Choroid plexus epithelial cell (primary cell): ENCODE data around the gene CLSTN2.

Experiments
- DNase-seq: peaks from one replicate; pipeline ENCODE4 v3.0.0-alpha.2; 2010; ENCODE audit warnings: low read depth
- H3K4me3 ChIP-seq: 2 replicates; pipeline ENCODE4 v1.5.1; 2011; ENCODE audit warnings: low read depth, mild to moderate bottlenecking, control low read depth, low read length, moderate library complexity
- TF ChIP-seq, protein P1 (sequence below): conservative IDR thresholded peaks from 2 replicates; pipeline ENCODE4 v1.5.1; 2011; ENCODE audit warnings: low read depth, mild to moderate bottlenecking, control low read depth, inconsistent platforms, low read length, moderate library complexity

Gene CLSTN2

DNA sequence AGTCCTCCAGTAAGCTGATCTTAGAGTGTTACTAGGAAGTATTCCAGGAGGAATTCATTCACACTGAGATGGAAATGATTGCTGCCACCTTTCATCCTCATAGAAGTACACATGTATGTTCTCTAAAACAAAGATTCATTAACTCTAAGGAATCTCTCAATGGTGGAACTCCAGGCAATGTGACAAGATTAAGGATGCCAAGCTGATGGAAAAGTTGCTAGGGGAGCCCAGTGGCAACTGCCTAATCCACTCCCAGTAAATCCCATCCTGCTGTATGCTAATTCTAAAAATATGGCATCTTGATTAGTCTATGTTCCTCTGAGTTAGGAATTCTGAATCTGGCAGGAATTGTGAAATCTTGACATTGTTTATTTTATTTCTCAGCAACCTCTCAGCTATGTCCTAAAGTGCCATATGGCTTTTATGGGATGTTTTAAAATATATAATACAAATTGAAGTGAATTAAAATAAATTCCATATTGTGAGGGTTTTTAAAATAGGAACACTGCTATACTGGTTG is 532.9 kb downstream of the CLSTN2 start:
- no peak overlapping the region for H3K4me3 ChIP-seq
- TF ChIP-seq, protein P1, sequence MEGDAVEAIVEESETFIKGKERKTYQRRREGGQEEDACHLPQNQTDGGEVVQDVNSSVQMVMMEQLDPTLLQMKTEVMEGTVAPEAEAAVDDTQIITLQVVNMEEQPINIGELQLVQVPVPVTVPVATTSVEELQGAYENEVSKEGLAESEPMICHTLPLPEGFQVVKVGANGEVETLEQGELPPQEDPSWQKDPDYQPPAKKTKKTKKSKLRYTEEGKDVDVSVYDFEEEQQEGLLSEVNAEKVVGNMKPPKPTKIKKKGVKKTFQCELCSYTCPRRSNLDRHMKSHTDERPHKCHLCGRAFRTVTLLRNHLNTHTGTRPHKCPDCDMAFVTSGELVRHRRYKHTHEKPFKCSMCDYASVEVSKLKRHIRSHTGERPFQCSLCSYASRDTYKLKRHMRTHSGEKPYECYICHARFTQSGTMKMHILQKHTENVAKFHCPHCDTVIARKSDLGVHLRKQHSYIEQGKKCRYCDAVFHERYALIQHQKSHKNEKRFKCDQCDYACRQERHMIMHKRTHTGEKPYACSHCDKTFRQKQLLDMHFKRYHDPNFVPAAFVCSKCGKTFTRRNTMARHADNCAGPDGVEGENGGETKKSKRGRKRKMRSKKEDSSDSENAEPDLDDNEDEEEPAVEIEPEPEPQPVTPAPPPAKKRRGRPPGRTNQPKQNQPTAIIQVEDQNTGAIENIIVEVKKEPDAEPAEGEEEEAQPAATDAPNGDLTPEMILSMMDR = no peak

GRCh38 chr3:140468407-140468806 is 533.4 kb downstream of the CLSTN2 start:
- no peak overlapping the region for H3K4me3 ChIP-seq
- no peak for DNase-seq
- TF ChIP-seq, protein P1 = no peak

More for the DNA sequence above, 532.9 kb downstream of the CLSTN2 start:
- peak; percentile 28 for DNase-seq

DNA sequence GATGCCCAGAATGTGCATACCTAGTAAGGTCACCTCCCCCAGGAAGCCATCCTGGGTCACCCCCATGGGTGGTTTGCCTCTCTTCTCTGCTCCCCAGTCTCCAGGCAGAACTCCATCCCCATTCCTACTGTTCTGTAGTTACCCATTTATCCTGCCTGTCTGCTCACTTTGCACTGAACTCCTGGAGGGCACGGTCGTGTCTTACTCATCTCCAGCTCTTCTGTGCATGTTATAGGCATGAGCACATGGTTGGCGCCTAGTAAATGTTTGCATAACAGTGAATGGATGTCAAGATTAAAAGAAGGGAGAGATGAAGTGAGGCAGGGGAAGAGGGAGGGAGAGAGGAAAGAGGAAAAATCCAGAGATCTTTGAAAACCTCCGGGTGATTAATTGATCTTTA is 534.5 kb downstream of the CLSTN2 start:
- H3K4me3 ChIP-seq = no peak overlapping the region
- TF ChIP-seq, protein P1 = no peak
- DNase-seq = peak; percentile 9

DNA sequence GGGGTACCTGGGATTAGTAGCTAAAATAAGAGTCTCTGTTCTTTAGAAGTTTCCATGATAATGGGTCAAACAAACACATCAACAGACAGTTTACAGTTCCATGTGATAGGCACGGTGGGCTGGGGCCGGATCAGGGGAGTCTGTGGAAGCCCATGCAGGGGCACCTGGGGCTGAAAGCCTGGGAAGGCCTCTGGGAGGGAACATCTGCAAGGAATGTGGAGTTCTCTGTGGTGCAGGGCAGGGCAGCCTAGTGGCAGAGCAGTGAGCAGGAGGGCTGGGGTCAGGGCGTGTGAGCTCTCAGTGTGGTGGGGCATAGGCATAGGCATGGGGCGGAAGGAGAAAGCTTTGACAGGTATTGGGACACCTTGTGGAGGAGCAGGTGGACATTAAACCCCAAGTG is 535.2 kb downstream of the CLSTN2 start:
- TF ChIP-seq, protein P1 = no peak
- DNase-seq = no peak
- no peak overlapping the region for H3K4me3 ChIP-seq

DNA sequence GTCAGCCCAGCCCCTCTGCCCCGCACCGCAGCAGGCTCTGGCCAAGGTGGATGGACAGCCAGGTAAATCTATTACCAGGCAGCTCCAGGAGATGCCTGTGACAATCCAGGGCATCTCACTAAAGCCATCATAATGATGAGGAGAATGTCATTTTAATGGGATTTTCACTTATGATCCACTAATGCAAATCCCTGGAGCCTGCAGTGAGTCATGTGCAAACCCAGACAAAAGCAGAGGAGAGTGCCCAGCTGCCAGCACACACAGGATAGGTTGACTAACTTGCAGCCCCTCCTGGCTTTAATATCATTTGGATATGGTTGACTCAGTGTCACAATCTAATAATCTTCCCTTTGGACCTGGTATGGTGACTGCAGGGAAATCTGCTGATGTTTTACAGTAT is 536.0 kb downstream of the CLSTN2 start:
- no peak for DNase-seq
- no peak overlapping the region for H3K4me3 ChIP-seq
- TF ChIP-seq, protein P1 = no peak

GRCh38 chr3:140472306-140473020 is 537.5 kb downstream of the CLSTN2 start:
- TF ChIP-seq, protein P1 = no peak
- DNase-seq = no peak

GRCh38 chr3:140487566-140487965 is 552.6 kb downstream of the CLSTN2 start:
- H3K4me3 ChIP-seq = no peak overlapping the region
- TF ChIP-seq, protein P1 = no peak
- no peak for DNase-seq

More at GRCh38 chr3:140472306-140473020, 537.5 kb downstream of the CLSTN2 start:
- no peak overlapping the region for H3K4me3 ChIP-seq
